Activated CD4-positive, alpha-beta memory T cell treated with anti-CD3 and anti-CD28 coated beads, Interleukin-2, amount 10 ng/mL, durations not matched to agents 7 days and 5 days (primary cell): ENCODE measurements around the gene EIF4H. TPM values are rescaled to one million over a fixed set of nuclear protein-coding genes. Genes with fewer than 3 reads are reported as not detected.
"Not testable (repeated sequence)": the region's sequence is repeated elsewhere in the genome, so short reads cannot be mapped to it uniquely, and the experiment has no call there.

Experiments used
- CTCF ChIA-PET: fragments of 350-600 bp; sonication (Branson Sonifier 250); formaldehyde crosslinking; loops from one replicate; lab custom pipeline; 2021; ENCODE audit warnings: antibody characterized with exemption, inconsistent platforms; lab: Charles Lee
- POLR2A ChIA-PET: fragments of 350-600 bp; sonication (Branson Sonifier 250); formaldehyde crosslinking; loops from one replicate; lab custom pipeline; 2021; ENCODE audit warnings: antibody characterized with exemption; lab: Charles Lee
- DNase-seq: peaks from one replicate; pipeline ENCODE4 v3.0.0-alpha.2; 2020
- H3K27ac Mint-ChIP-seq: one replicate; pipeline ENCODE4 v1.8.0; 2021; ENCODE audit warnings: mild to moderate bottlenecking, mixed read lengths
- H3K27me3 Mint-ChIP-seq: one replicate; pipeline ENCODE4 v1.8.0; 2021; ENCODE audit warnings: mixed read lengths
- H3K36me3 Mint-ChIP-seq: one replicate; pipeline ENCODE4 v1.8.0; 2021; ENCODE audit warnings: low read depth, mixed read lengths
- H3K4me1 Mint-ChIP-seq: one replicate; pipeline ENCODE4 v1.8.0; 2021; ENCODE audit warnings: mixed read lengths
- H3K4me3 Mint-ChIP-seq: one replicate; pipeline ENCODE4 v1.8.0; 2021; ENCODE audit warnings: mild to moderate bottlenecking, mixed read lengths
- H3K9me3 Mint-ChIP-seq: one replicate; pipeline ENCODE4 v1.8.0; 2021; ENCODE audit warnings: mixed read lengths
- total RNA-seq, 2 experiments: library from RNA; stranded (reverse); gene quantifications; one replicate each; pipeline ENCODE4 v1.2.3, GENCODE V29; 2021

Gene EIF4H
- total RNA-seq, 2 experiments from 2014 or later = 295 to 320 TPM

DNA sequence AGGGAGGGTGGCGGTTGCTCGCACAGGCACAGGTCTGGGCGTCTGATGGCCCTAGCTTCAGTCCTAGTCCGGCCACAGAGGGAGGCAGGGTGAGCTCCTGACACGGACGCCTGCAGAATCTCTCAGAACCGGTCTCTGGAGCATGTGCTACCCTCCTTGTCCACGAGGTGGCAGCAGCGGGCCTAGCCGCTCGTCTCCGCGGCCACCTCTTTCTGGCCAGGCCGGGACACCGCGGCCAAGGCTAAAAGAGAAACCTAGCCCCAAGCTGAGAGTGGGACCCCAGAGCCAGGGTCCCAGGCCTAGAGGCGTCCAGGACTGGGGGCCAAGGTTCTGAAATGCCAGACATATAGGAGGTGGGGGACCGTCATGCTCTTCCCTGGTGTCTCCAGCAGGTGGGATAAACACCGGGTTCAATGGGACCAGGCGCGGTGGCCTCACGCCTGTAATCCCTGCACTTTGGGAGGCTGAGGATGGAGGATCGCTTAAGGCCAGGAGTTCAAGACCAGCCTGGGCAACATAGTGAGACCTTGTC lies 32.5 kb downstream of the EIF4H start:
- ChIA-PET POLR2A (interaction anchor here (0.9 to 2.6 kb wide), 6 partner anchors 8 to 195 kb away, joined by 3 to 14 read pairs (median 4); partner anchors contain the start of genes EIF4H and RFC2), CTCF (interaction anchor here (0.6 to 10.6 kb wide), 44 partner anchors 9 to 385 kb away, joined by 3 to 170 read pairs (median 4); partner anchors contain the start of genes EIF4H and LIMK1)
- no peaks in the 10 kb centered on the region for H3K27me3 Mint-ChIP-seq
- peak; percentile 82 for DNase-seq
- no peaks in the 10 kb centered on the region for H3K9me3 Mint-ChIP-seq
- no peaks in the 10 kb centered on the region for H3K36me3 Mint-ChIP-seq
- peaks cover 36% of the 10 kb centered on the region for H3K4me1 Mint-ChIP-seq
- H3K27ac Mint-ChIP-seq = no peak overlapping the region
- peak overlapping the region; percentile 35 for H3K4me3 Mint-ChIP-seq

DNA sequence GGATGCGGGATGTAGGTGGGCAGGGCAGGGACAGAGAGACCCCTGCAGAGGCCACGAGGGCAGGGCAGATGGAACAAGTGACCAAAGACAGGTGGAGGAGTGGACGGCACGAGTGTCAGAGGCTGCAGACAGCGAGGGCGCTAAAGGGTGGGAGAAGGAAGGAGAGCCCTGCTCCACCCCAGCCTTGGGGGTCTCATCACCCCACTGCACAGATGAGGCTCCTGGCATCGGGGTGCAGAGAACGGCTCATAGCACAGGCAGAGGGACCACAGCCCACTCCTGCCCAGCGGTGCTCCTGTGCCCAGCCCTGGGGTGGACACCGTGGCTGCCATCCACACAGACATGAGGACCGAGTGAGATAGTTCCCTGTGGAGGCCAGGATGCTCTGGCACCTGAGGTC lies 33.4 kb downstream of the EIF4H start:
- H3K36me3 Mint-ChIP-seq = no peaks in the 10 kb centered on the region
- no peak overlapping the region for H3K4me3 Mint-ChIP-seq

DNA sequence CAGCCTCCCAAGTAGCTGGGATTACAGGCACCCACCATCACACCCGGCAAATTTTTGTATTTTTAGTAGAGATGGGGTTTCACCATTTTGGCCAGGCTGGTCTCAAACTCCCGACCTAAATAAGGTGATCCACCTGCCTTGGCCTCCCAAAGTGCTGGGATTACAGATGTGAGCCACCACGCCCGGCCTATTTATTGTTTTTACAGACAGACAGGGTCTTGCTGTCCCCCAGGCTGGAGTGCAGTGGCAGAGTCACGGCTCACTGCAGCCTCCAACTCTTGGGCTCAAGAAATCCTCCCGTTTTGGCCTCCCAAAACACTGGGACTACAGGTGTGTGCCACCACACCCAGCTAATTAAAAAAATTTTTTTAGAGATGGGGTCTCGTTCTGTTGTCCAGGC lies 34.1 kb downstream of the EIF4H start:
- not testable (repeated sequence) for H3K9me3 Mint-ChIP-seq, H3K4me3 Mint-ChIP-seq, H3K27ac Mint-ChIP-seq, H3K36me3 Mint-ChIP-seq, DNase-seq, H3K27me3 Mint-ChIP-seq
- CTCF ChIA-PET = interaction anchor here (0.6 to 10.6 kb wide), 7 partner anchors 8 to 283 kb away, joined by 3 to 170 read pairs (median 4); no protein-coding TSS in a partner anchor
- peaks cover 35% of the 10 kb centered on the region for H3K4me1 Mint-ChIP-seq
- POLR2A ChIA-PET = interaction anchor here (1.2 kb wide), 1 partner anchor 357 kb away, joined by 3 read pairs; no protein-coding TSS in a partner anchor

More for the DNA sequence above, 33.4 kb downstream of the EIF4H start:
- Mint-ChIP-seq H3K27ac (no peak overlapping the region), H3K9me3 (no peaks in the 10 kb centered on the region), H3K4me1 (peaks cover 38% of the 10 kb centered on the region), H3K27me3 (no peaks in the 10 kb centered on the region)
- POLR2A ChIA-PET = interaction anchor here (2.6 kb wide), 1 partner anchor 33 kb away, joined by 8 read pairs; the partner anchor contains the start of gene EIF4H
- no peak for DNase-seq
- CTCF ChIA-PET = interaction anchor here (0.6 to 10.6 kb wide), 20 partner anchors 9 to 284 kb away, joined by 3 to 170 read pairs (median 6); no protein-coding TSS in a partner anchor

DNA sequence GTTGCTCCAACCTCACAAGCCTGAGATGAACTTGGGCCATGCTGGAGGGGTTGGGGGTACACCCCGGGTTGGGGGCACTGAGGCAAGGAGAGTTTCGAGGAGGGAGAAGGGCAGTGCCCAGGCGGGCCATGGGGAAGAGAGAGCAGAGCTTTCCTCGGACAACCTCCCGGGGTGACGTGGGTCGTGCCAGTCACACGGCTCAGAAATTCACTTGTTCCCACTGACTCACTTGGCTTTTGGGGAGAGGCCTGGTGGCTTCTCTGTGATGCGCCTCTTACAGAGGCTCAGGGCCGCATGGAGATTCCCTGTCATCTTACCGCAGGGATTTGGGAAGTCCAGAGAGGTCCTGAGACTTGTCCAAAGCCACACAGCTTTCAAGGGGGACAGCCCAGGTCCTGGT lies 38.5 kb downstream of the EIF4H start:
- POLR2A ChIA-PET = interaction anchor here (2.4 kb wide), 1 partner anchor 40 kb away, joined by 9 read pairs; no protein-coding TSS in a partner anchor
- DNase-seq = no peak
- CTCF ChIA-PET = interaction anchor here (0.7 to 10.6 kb wide), 2 partner anchors 37 to 189 kb away, joined by 4 to 170 read pairs; no protein-coding TSS in a partner anchor

DNA sequence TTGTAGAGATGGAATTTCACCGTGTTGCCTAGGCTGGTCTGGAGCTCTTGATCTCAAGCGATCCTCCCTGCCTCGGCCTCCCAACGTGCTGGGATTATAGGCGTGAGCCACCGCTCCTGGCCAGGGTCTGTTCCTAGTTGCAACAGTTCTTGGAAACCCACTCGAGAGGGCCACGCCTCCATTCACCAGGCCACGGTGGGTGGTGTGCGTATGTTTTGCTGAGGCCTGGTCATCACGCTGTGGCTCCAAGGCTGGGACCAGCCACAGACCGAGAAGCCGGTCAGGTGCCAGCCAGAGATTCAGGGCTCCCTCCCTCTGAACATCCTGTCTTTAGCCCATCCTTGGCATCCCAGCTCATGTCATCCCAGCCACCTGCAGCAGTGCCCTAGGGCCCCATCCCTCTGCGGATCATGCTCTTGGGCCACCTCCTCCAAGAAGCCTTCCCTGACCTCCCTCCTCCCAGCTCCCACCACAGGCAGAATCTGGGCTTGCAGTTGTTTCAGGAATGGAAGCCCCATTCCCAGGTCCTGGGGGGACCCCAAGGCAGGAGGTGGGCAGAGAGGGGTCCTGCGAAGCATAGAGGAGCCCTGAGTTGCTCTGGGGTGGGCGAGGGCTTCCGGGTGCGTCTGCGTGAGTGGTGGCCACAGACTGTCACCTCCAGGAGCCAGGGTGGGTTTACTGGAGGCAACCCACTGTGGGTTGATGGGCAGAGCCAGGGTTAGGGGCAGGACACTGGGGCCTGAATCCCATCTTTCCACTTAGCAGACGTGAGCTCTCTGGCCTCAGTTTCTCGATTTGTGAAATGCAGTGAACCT lies 40.9 kb downstream of the EIF4H start:
- Mint-ChIP-seq H3K4me1 (peaks cover 42% of the 10 kb centered on the region), H3K4me3 (no peak overlapping the region), H3K36me3 (peaks cover 12% of the 10 kb centered on the region), H3K27ac (peak overlapping the region; percentile 38), H3K9me3 (no peaks in the 10 kb centered on the region), H3K27me3 (no peaks in the 10 kb centered on the region)
- POLR2A ChIA-PET = no interaction called here
- DNase-seq = no peak
- CTCF ChIA-PET = interaction anchor here (4.6 kb wide), 1 partner anchor 8 kb away, joined by 27 read pairs; no protein-coding TSS in a partner anchor

More for the DNA sequence above, 38.5 kb downstream of the EIF4H start:
- Mint-ChIP-seq H3K9me3 (no peaks in the 10 kb centered on the region), H3K4me1 (peaks cover 45% of the 10 kb centered on the region), H3K4me3 (no peak overlapping the region), H3K27me3 (no peaks in the 10 kb centered on the region), H3K27ac (no peak overlapping the region), H3K36me3 (peaks cover 4% of the 10 kb centered on the region)

DNA sequence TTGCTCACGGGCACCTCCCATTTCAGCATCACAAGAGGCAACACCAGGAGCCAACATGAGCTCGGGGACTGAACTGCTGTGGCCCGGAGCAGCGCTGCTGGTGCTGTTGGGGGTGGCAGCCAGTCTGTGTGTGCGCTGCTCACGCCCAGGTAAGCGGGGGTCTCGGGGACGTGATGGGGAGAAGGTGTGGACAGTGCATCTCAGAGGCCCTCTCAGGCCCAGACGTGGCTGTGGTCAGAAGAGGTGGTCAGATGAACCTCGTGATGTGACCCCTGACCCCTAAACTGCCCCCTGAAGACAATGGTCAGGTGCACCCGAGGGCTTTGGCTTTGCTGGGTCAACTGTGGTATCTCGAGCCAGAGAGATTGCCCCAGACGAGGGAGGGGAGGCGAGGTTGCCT lies 41.8 kb downstream of the EIF4H start:
- peaks cover 37% of the 10 kb centered on the region for H3K4me1 Mint-ChIP-seq
- H3K9me3 Mint-ChIP-seq = no peaks in the 10 kb centered on the region
- no peak for DNase-seq
- ChIA-PET POLR2A (no interaction called here), CTCF (interaction anchor here (1.6 to 4.6 kb wide), 2 partner anchors 9 to 20 kb away, joined by 3 to 27 read pairs; no protein-coding TSS in a partner anchor)
- no peak overlapping the region for H3K4me3 Mint-ChIP-seq
- peaks cover 12% of the 10 kb centered on the region for H3K36me3 Mint-ChIP-seq
- no peak overlapping the region for H3K27ac Mint-ChIP-seq
- no peaks in the 10 kb centered on the region for H3K27me3 Mint-ChIP-seq

DNA sequence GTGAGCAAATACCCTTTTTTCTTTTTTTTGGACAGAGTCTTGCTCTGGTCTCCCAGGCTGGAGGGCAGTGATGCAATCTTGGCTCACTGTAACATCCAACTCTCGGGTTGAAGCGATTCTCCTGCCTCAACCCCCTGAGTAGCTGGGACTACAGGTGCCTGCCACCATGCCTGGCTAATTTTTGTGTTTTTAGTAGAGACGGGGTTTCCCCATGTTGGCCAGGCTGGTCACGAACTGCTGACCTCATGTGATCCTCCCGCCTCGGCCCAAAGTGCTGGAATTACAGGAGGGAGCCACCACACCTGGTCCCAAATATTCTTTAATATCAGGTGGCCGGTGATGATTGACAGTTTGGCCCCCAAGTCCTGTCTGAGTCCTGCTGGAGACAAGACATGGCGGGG lies 42.2 kb downstream of the EIF4H start:
- POLR2A ChIA-PET = interaction anchor here (1.6 kb wide), 1 partner anchor 19 kb away, joined by 3 read pairs; no protein-coding TSS in a partner anchor
- CTCF ChIA-PET = interaction anchor here (1.6 to 4.6 kb wide), 2 partner anchors 9 to 20 kb away, joined by 3 to 27 read pairs; no protein-coding TSS in a partner anchor
- DNase-seq = no peak
- Mint-ChIP-seq H3K27ac (peak overlapping the region; percentile 73), H3K4me3 (no peak overlapping the region), H3K4me1 (peaks cover 37% of the 10 kb centered on the region), H3K27me3 (no peaks in the 10 kb centered on the region), H3K9me3 (no peaks in the 10 kb centered on the region), H3K36me3 (peaks cover 12% of the 10 kb centered on the region)

DNA sequence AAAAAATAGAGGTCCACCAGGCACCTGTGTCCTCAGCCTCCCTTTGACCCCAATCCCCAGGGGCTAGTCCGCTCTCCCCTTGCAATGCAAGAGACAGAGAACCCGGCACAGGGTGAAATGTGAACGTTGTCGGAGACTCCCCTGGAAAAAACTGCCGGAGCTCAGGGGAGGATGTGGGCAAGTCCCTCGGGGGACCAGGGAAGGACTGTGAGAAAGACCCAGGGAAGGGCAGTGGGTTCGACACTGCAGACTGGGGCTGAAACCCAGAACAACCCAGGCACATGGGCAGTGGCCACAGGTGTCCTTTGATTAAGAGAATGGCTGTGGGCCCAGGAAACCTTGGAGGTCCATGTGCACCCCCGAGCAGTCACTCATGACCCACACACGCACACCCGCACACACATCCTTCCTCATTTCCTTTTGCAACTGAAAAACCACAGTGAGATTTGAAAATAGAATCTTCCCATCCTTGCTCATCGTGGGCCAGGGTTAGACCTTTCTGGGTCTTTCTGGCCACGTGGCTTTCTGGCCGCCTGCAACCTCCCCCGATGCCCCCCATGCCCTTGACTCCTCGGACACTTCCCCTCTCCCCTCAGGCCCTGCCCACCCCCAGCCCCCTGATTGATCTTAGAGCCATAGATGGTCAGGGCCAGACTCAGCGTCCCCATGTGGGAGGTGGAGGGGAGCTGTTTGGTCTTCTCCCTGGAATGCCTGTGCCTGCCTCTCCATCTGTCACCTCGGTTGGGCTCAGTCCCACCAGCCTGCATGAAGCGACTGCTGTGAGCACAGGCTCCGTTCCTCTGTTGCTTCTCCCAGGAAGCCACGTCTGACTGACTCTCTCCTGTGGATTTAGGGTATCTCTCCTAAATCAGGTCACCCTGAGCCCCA lies 43.5 kb downstream of the EIF4H start:
- Mint-ChIP-seq H3K27me3 (no peaks in the 10 kb centered on the region), H3K4me1 (peaks cover 34% of the 10 kb centered on the region), H3K36me3 (peaks cover 12% of the 10 kb centered on the region), H3K9me3 (no peaks in the 10 kb centered on the region), H3K4me3 (peak overlapping the region; percentile 30), H3K27ac (peak overlapping the region; percentile 74)
- ChIA-PET CTCF (interaction anchor here (0.6 to 4.6 kb wide), 5 partner anchors 11 to 656 kb away, joined by 3 to 27 read pairs (median 3); no protein-coding TSS in a partner anchor), POLR2A (interaction anchor here (0.8 to 2.2 kb wide), 7 partner anchors 8 to 44 kb away, joined by 3 to 7 read pairs (median 3); partner anchors contain the start of genes EIF4H and LAT2)
- peak; percentile 46 for DNase-seq

DNA sequence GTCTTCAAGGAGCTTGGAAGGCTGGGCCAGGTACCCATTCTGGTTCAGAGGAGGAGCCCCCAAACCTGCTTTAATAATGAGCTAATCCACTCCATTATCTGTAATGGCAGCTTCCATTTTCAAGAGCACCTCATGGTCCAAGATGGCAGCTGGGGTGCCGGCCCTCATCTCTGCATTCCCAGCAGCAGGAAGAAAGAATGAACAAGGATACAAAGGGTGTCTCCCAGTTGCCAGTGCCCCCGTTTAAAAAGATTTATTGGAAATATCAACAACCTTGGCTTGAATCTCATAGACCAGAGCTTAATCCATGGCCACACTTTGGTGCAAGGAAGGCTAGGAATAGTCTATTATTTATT lies 44.2 kb downstream of the EIF4H start:
- ChIA-PET POLR2A (interaction anchor here (0.8 to 2.2 kb wide), 5 partner anchors 8 to 24 kb away, joined by 3 to 7 read pairs (median 3); partner anchors contain the start of gene LAT2), CTCF (interaction anchor here (1.1 to 4.6 kb wide), 2 partner anchors 11 to 183 kb away, joined by 4 to 27 read pairs; no protein-coding TSS in a partner anchor)
- H3K27me3 Mint-ChIP-seq = no peaks in the 10 kb centered on the region
- peaks cover 32% of the 10 kb centered on the region for H3K4me1 Mint-ChIP-seq
- H3K9me3 Mint-ChIP-seq = no peaks in the 10 kb centered on the region
- H3K27ac Mint-ChIP-seq = peak overlapping the region; percentile 74
- peaks cover 16% of the 10 kb centered on the region for H3K36me3 Mint-ChIP-seq
- no peak overlapping the region for H3K4me3 Mint-ChIP-seq
- DNase-seq = no peak

DNA sequence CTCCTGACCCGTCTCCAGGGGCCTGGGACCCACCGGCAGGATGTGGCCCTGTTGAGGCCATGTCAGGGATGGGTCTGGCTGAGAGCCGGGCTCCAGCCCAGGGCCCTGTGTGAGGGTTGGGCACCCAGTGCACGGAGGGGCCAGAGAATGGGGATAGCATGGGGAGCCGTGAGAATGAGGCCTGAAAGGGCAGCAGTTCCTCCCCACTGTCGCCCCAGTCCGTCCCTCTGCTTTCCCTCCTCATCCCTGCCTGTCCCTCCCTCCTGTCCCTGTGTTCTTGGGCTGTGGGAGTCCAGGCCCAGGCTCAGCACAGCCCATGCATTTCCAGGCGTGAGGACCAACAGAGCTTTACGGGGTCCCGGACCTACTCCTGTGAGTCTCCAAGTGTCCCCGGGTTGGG lies 45.3 kb downstream of the EIF4H start:
- ChIA-PET CTCF (no interaction called here), POLR2A (interaction anchor here (1.2 kb wide), 1 partner anchor 44 kb away, joined by 3 read pairs; no protein-coding TSS in a partner anchor)
- peaks cover 17% of the 10 kb centered on the region for H3K36me3 Mint-ChIP-seq
- H3K27me3 Mint-ChIP-seq = no peaks in the 10 kb centered on the region
- no peaks in the 10 kb centered on the region for H3K9me3 Mint-ChIP-seq
- no peak overlapping the region for H3K27ac Mint-ChIP-seq
- peaks cover 30% of the 10 kb centered on the region for H3K4me1 Mint-ChIP-seq
- H3K4me3 Mint-ChIP-seq = no peak overlapping the region
- DNase-seq = no peak

DNA sequence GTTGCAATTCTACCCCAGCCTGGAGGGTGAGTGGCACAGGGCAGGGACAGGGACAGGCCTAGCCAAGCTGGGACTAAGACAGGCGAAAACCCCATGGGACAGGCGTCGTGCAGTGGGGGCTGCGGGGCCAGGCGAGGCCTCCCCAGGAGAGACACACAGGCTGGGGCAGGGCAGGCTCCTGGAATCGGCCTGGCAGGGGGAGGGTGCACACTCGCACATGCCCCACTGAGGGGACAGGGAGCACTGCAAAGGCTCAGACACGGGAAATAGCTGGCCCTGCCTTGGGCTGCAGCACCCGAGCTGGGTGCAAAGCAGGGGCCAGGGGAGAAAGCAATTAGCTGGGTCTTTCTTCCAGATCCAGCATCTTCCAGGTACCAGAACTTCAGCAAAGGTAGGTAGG lies 46.1 kb downstream of the EIF4H start:
- no peak for DNase-seq
- H3K4me1 Mint-ChIP-seq = peaks cover 30% of the 10 kb centered on the region
- ChIA-PET CTCF (no interaction called here), POLR2A (interaction anchor here (1.2 kb wide), 1 partner anchor 45 kb away, joined by 3 read pairs; no protein-coding TSS in a partner anchor)
- H3K27ac Mint-ChIP-seq = no peak overlapping the region
- H3K36me3 Mint-ChIP-seq = peaks cover 22% of the 10 kb centered on the region
- H3K9me3 Mint-ChIP-seq = no peaks in the 10 kb centered on the region
- H3K27me3 Mint-ChIP-seq = no peaks in the 10 kb centered on the region
- no peak overlapping the region for H3K4me3 Mint-ChIP-seq

DNA sequence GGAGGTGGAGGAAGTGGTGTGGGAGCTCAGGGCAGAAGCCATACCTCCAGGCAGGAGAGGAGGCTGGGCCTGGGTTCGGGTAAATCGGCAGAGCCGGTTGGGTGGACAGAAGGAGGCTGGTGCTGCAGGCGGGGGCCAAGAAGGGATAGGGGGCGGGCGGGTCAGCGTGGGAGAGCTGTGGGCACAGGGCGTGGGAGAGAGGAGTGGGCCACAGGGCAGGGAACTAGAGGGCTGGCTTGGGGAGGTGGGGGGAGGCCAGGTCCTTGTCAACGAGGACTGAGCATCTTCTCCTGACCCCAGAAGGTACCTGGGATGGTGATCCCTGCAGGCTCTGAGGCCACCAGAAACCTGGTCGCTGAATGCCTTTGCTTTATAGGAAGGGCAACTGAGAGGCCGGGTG lies 47.6 kb downstream of the EIF4H start:
- ChIA-PET CTCF (no interaction called here), POLR2A (no interaction called here)
- no peak overlapping the region for H3K4me3 Mint-ChIP-seq
- H3K9me3 Mint-ChIP-seq = no peaks in the 10 kb centered on the region
- H3K4me1 Mint-ChIP-seq = peaks cover 22% of the 10 kb centered on the region
- H3K36me3 Mint-ChIP-seq = peaks cover 33% of the 10 kb centered on the region
- no peak overlapping the region for H3K27ac Mint-ChIP-seq
- DNase-seq = no peak
- no peaks in the 10 kb centered on the region for H3K27me3 Mint-ChIP-seq
